ENCODE measurements around the gene LRRFIP1. TPM values are rescaled to one million over a fixed set of nuclear protein-coding genes. Genes with fewer than 3 reads are reported as not detected.
"Not testable (repeated sequence)": the region's sequence is repeated elsewhere in the genome, so short reads cannot be mapped to it uniquely, and the experiment has no call there.

LRRFIP1 gene
- polyA plus RNA-seq, 2 donors: 58.9 to 69.5 TPM

GRCh38 chr2:237754626-237755248 lies 127.3 kb downstream of the LRRFIP1 start:
- Histone ChIP-seq H3K27ac (ENCODE audit: low read depth in 2 of 2, low read length in 1 of 2) (no peak overlapping the region), H3K36me3 (ENCODE audit: control insufficient read depth in 2 of 2, insufficient read depth in 2 of 2, low read length in 1 of 2) (peaks cover 29 to 36% of the 10 kb centered on the region in 2 donors), H3K4me1 (ENCODE audit: control insufficient read depth in 2 of 2, insufficient read depth in 2 of 2, low read length in 1 of 2) (no peaks in the 10 kb centered on the region), H3K9me3 (ENCODE audit: control insufficient read depth in 2 of 2, insufficient read depth in 1 of 2, low read depth in 1 of 2, low read length in 1 of 2) (no peaks in the 10 kb centered on the region), H3K4me3 (ENCODE audit: low read depth in 1 of 2, low read length in 2 of 2) (no peak overlapping the region), H3K27me3 (ENCODE audit: control insufficient read depth in 1 of 2, insufficient read depth in 2 of 2, low read length in 2 of 2) (no peaks in the 10 kb centered on the region)
- WGBS, 2 donors: 91 to 94% methylated on average over 12 of the region's 12 CpGs

GRCh38 chr2:237757616-237758015 lies 130.2 kb downstream of the LRRFIP1 start:
- Histone ChIP-seq H3K4me1 (ENCODE audit: control insufficient read depth in 2 of 2, insufficient read depth in 2 of 2, low read length in 1 of 2) (no peaks in the 10 kb centered on the region), H3K4me3 (ENCODE audit: low read depth in 1 of 2, low read length in 2 of 2) (no peak overlapping the region), H3K36me3 (ENCODE audit: control insufficient read depth in 2 of 2, insufficient read depth in 2 of 2, low read length in 1 of 2) (peaks cover 27 to 39% of the 10 kb centered on the region in 2 donors), H3K9me3 (ENCODE audit: control insufficient read depth in 2 of 2, insufficient read depth in 1 of 2, low read depth in 1 of 2, low read length in 1 of 2) (no peaks in the 10 kb centered on the region), H3K27me3 (ENCODE audit: control insufficient read depth in 1 of 2, insufficient read depth in 2 of 2, low read length in 2 of 2) (no peaks in the 10 kb centered on the region), H3K27ac (ENCODE audit: low read depth in 2 of 2, low read length in 1 of 2) (no peak overlapping the region)
- 92% methylated on average over 10 of the region's 10 CpGs for WGBS, 2 donors

- Histone ChIP-seq H3K27me3 (ENCODE audit: control insufficient read depth in 1 of 2, insufficient read depth in 2 of 2, low read length in 2 of 2) (no peaks in the 10 kb centered on the region), H3K36me3 (ENCODE audit: control insufficient read depth in 2 of 2, insufficient read depth in 2 of 2, low read length in 1 of 2) (peaks cover 23 to 40% of the 10 kb centered on the region in 2 donors), H3K4me1 (ENCODE audit: control insufficient read depth in 2 of 2, insufficient read depth in 2 of 2, low read length in 1 of 2) (no peaks in the 10 kb centered on the region), H3K4me3 (ENCODE audit: low read depth in 1 of 2, low read length in 2 of 2) (no peak overlapping the region), H3K9me3 (ENCODE audit: control insufficient read depth in 2 of 2, insufficient read depth in 1 of 2, low read depth in 1 of 2, low read length in 1 of 2) (peaks cover 0 to 3% of the 10 kb centered on the region in 2 donors), H3K27ac (ENCODE audit: low read depth in 2 of 2, low read length in 1 of 2) (no peak overlapping the region)
- 93 to 95% methylated on average over 10 of the region's 10 CpGs for WGBS, 2 donors
Measured at GRCh38 chr2:237758185-237758584, 130.8 kb downstream of the LRRFIP1 start.

GRCh38 chr2:237759176-237759575 lies 131.8 kb downstream of the LRRFIP1 start:
- Histone ChIP-seq H3K36me3 (ENCODE audit: control insufficient read depth in 2 of 2, insufficient read depth in 2 of 2, low read length in 1 of 2) (peaks cover 23 to 42% of the 10 kb centered on the region in 2 donors), H3K27me3 (ENCODE audit: control insufficient read depth in 1 of 2, insufficient read depth in 2 of 2, low read length in 2 of 2) (no peaks in the 10 kb centered on the region), H3K9me3 (ENCODE audit: control insufficient read depth in 2 of 2, insufficient read depth in 1 of 2, low read depth in 1 of 2, low read length in 1 of 2) (peaks cover 0 to 3% of the 10 kb centered on the region in 2 donors), H3K27ac (ENCODE audit: low read depth in 2 of 2, low read length in 1 of 2) (no peak overlapping the region), H3K4me3 (ENCODE audit: low read depth in 1 of 2, low read length in 2 of 2) (no peak overlapping the region), H3K4me1 (ENCODE audit: control insufficient read depth in 2 of 2, insufficient read depth in 2 of 2, low read length in 1 of 2) (no peaks in the 10 kb centered on the region)
- 91 to 92% methylated on average over 10 of the region's 10 CpGs for WGBS, 2 donors

DNA sequence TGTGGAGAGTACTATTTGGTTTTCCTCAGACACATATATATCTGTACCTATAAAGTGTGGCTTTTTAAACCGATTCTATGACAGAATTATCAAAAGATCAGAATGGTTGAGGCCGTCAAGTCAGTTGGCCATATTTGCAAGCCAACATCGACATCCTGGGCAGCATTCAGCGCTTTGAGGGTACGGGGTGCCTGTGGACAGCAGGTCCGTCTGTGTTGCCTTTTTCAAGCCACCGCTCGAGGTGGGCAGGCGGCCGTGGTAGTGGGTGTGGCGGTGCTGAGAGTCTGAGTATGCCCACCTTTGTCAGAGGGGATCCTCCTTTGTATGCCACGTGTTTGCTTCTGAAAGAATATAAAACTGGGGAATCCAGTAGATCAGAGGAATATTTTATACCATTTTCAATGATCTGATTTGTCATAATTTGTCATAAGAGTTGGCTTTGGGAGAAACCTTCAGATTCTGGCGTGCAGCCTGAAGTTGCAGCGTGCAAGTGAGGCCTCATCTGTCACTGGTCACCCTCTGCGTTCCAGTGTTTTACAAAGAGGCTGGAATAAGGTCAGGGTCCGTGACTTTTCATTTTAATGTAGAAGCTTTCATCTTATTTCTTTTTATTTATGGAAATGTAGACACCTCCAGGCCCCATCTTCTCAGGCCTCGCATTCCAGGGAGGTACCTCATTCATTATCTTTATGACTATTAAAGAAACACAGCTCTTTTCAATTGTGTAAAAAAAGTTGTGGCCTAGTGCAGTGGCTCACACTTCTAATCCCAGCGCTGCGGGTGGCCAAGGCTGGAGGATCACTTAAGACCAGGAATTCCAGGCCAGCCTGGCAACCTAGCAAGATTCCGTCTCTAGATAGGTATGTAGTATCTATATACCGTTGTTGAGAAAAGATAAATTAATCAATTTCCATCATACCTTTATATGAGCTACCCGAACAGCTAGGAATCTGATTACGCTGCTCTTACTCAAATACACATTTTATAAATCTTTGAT lies 133.4 kb downstream of the LRRFIP1 start:
- H3K27me3 ChIP-seq (ENCODE audit: control insufficient read depth in 1 of 2, insufficient read depth in 2 of 2, low read length in 2 of 2): no peaks in the 10 kb centered on the region
- peaks cover 0 to 3% of the 10 kb centered on the region in 2 donors for H3K9me3 ChIP-seq (ENCODE audit: control insufficient read depth in 2 of 2, insufficient read depth in 1 of 2, low read depth in 1 of 2, low read length in 1 of 2)
- no peak overlapping the region for H3K27ac ChIP-seq (ENCODE audit: low read depth in 2 of 2, low read length in 1 of 2)
- no peaks in the 10 kb centered on the region for H3K4me1 ChIP-seq (ENCODE audit: control insufficient read depth in 2 of 2, insufficient read depth in 2 of 2, low read length in 1 of 2)
- peaks cover 15 to 35% of the 10 kb centered on the region in 2 donors for H3K36me3 ChIP-seq (ENCODE audit: control insufficient read depth in 2 of 2, insufficient read depth in 2 of 2, low read length in 1 of 2)
- no peak overlapping the region for H3K4me3 ChIP-seq (ENCODE audit: low read depth in 1 of 2, low read length in 2 of 2)
- WGBS, 2 donors: 90 to 94% methylated on average over 23 of the region's 23 CpGs

DNA sequence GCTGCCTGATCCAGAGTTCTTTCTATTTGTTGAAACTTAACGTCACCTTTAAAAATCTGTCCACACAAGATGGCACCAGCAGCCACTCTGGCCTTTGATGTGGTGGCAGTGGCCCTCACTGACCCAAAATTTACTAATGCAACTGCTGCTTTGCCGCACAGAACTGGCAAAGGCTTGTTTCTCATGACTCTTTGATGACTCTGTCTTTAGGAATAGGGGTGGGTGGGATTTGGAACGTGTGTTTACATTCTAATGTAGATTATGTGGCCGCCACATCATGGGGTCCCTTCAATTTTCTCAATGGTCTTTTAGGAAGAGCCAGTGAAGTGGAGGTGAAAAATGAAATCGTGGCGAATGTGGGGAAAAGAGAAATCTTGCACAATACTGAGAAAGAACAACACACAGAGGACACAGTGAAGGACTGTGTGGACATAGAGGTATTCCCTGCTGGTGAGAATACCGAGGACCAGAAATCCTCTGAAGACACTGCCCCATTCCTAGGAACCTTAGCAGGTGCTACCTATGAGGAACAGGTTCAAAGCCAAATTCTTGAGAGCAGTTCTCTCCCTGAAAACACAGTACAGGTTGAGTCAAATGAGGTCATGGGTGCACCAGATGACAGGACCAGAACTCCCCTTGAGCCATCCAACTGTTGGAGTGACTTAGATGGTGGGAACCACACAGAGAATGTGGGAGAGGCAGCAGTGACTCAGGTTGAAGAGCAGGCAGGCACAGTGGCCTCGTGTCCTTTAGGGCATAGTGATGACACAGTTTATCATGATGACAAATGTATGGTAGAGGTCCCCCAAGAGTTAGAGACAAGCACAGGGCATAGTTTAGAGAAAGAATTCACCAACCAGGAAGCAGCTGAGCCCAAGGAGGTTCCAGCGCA lies 135.2 kb downstream of the LRRFIP1 start:
- H3K4me3 ChIP-seq (ENCODE audit: low read depth in 1 of 2, low read length in 2 of 2); H3K27me3 ChIP-seq (ENCODE audit: control insufficient read depth in 1 of 2, insufficient read depth in 2 of 2, low read length in 2 of 2); H3K4me1 ChIP-seq (ENCODE audit: control insufficient read depth in 2 of 2, insufficient read depth in 2 of 2, low read length in 1 of 2); H3K9me3 ChIP-seq (ENCODE audit: control insufficient read depth in 2 of 2, insufficient read depth in 1 of 2, low read depth in 1 of 2, low read length in 1 of 2); H3K27ac ChIP-seq (ENCODE audit: low read depth in 2 of 2, low read length in 1 of 2): not testable (repeated sequence)
- H3K36me3 ChIP-seq (ENCODE audit: control insufficient read depth in 2 of 2, insufficient read depth in 2 of 2, low read length in 1 of 2): peaks cover 10 to 32% of the 10 kb centered on the region in 2 donors
- 93 to 94% methylated on average over 9 of the region's 9 CpGs for WGBS, 2 donors

GRCh38 chr2:237763812-237764211 lies 136.4 kb downstream of the LRRFIP1 start:
- peaks cover 4 to 27% of the 10 kb centered on the region in 2 donors for H3K36me3 ChIP-seq (ENCODE audit: control insufficient read depth in 2 of 2, insufficient read depth in 2 of 2, low read length in 1 of 2)
- 93 to 97% methylated on average over 10 of the region's 10 CpGs for WGBS, 2 donors

GRCh38 chr2:237765122-237765521 lies 137.7 kb downstream of the LRRFIP1 start:
- not testable (repeated sequence) for H3K27ac ChIP-seq (ENCODE audit: low read depth in 2 of 2, low read length in 1 of 2); H3K9me3 ChIP-seq (ENCODE audit: control insufficient read depth in 2 of 2, insufficient read depth in 1 of 2, low read depth in 1 of 2, low read length in 1 of 2); H3K4me3 ChIP-seq (ENCODE audit: low read depth in 1 of 2, low read length in 2 of 2); H3K27me3 ChIP-seq (ENCODE audit: control insufficient read depth in 1 of 2, insufficient read depth in 2 of 2, low read length in 2 of 2); H3K4me1 ChIP-seq (ENCODE audit: control insufficient read depth in 2 of 2, insufficient read depth in 2 of 2, low read length in 1 of 2)
- WGBS, 2 donors: 97 to 100% methylated on average over 6 of the region's 6 CpGs
- H3K36me3 ChIP-seq (ENCODE audit: control insufficient read depth in 2 of 2, insufficient read depth in 2 of 2, low read length in 1 of 2): peaks cover 2 to 26% of the 10 kb centered on the region in 2 donors

More at GRCh38 chr2:237763812-237764211, 136.4 kb downstream of the LRRFIP1 start:
- H3K4me3 ChIP-seq (ENCODE audit: low read depth in 1 of 2, low read length in 2 of 2): no peak overlapping the region
- peaks cover 0 to 3% of the 10 kb centered on the region in 2 donors for H3K9me3 ChIP-seq (ENCODE audit: control insufficient read depth in 2 of 2, insufficient read depth in 1 of 2, low read depth in 1 of 2, low read length in 1 of 2)
- H3K4me1 ChIP-seq (ENCODE audit: control insufficient read depth in 2 of 2, insufficient read depth in 2 of 2, low read length in 1 of 2): no peaks in the 10 kb centered on the region
- no peaks in the 10 kb centered on the region for H3K27me3 ChIP-seq (ENCODE audit: control insufficient read depth in 1 of 2, insufficient read depth in 2 of 2, low read length in 2 of 2)
- no peak overlapping the region for H3K27ac ChIP-seq (ENCODE audit: low read depth in 2 of 2, low read length in 1 of 2)

DNA sequence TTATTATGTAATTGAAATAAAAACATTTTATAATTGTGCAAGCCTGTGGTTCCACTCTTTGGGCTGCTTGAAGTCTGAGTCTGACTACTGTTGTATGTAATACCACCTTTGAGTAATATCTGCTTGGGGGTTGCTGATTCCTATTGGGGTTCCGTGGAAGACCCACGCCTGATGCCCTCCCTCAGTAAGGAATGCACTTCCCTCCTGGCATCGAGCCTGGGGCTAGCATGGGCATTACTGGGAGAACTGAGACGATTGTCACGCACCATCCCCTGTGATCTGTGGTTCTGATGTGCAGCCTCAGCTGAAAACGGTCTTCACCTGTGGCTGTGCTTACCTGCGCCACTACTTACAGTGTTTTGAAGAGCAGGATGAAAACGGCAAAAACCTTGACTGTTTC lies 138.5 kb downstream of the LRRFIP1 start:
- Histone ChIP-seq H3K27ac (ENCODE audit: low read depth in 2 of 2, low read length in 1 of 2) (peak overlapping the region in 1 of 2 donors; percentile 5), H3K4me1 (ENCODE audit: control insufficient read depth in 2 of 2, insufficient read depth in 2 of 2, low read length in 1 of 2) (no peaks in the 10 kb centered on the region), H3K9me3 (ENCODE audit: control insufficient read depth in 2 of 2, insufficient read depth in 1 of 2, low read depth in 1 of 2, low read length in 1 of 2) (peaks cover 0 to 3% of the 10 kb centered on the region in 2 donors), H3K4me3 (ENCODE audit: low read depth in 1 of 2, low read length in 2 of 2) (no peak overlapping the region), H3K36me3 (ENCODE audit: control insufficient read depth in 2 of 2, insufficient read depth in 2 of 2, low read length in 1 of 2) (peaks cover 0 to 21% of the 10 kb centered on the region in 2 donors), H3K27me3 (ENCODE audit: control insufficient read depth in 1 of 2, insufficient read depth in 2 of 2, low read length in 2 of 2) (no peaks in the 10 kb centered on the region)
- WGBS, 2 donors: 86% methylated on average over 8 of the region's 8 CpGs
